ENCODE data around the gene MAP2K5. TPM values are rescaled to one million over a fixed set of nuclear protein-coding genes. Genes with fewer than 3 reads are reported as not detected.

The MAP2K5 gene
- total RNA-seq, 1 experiment from 2014 or later: 15.0 TPM

- Histone ChIP-seq H3K79me2 (ENCODE audit: insufficient read depth, low read length) (no peaks in the 10 kb centered on the region), H4K20me1 (ENCODE audit: control insufficient read depth, insufficient read depth, insufficient read length) (no peaks in the 10 kb centered on the region), H4K5ac (ENCODE audit: insufficient read length, low read depth, low read length) (no peak overlapping the region), H3K4me2 (ENCODE audit: insufficient read depth, insufficient read length, low read length) (no peak overlapping the region), H2AK5ac (ENCODE audit: insufficient read length, low read length) (no peak overlapping the region), H3K27me3 (ENCODE audit: insufficient read depth, low read length) (no peaks in the 10 kb centered on the region), H4K91ac (ENCODE audit: insufficient read length, low read depth, low read length) (no peak overlapping the region), H2BK20ac (ENCODE audit: low read depth, low read length, poor library complexity, severe bottlenecking) (no peak overlapping the region), H3K23me2 (ENCODE audit: insufficient read length, low read depth, low read length, poor library complexity, severe bottlenecking) (no peaks in the 10 kb centered on the region), H3K4me1 (ENCODE audit: insufficient read depth, low read length) (no peaks in the 10 kb centered on the region), H3T11ph (ENCODE audit: low read length) (no peak overlapping the region), H2BK15ac (ENCODE audit: low read depth, low read length) (no peak overlapping the region), H3K23ac (ENCODE audit: insufficient read length, low read depth, low read length) (no peak overlapping the region), H3K14ac (ENCODE audit: insufficient read depth, low read length) (no peak overlapping the region), H2BK12ac (ENCODE audit: insufficient read length, low read depth, low read length) (no peak overlapping the region), H3K9ac (ENCODE audit: extremely low read depth, insufficient read length, low read length) (no peak overlapping the region), H3K9me3 (ENCODE audit: control insufficient read depth, low read depth, low read length) (no peaks in the 10 kb centered on the region), H3K18ac (ENCODE audit: insufficient read length, low read depth, low read length) (no peak overlapping the region), H2BK5ac (ENCODE audit: insufficient read length, low read length) (no peak overlapping the region), H3K27ac (ENCODE audit: insufficient read length, low read depth, low read length) (no peak overlapping the region), H2AFZ (ENCODE audit: low read length) (no peak overlapping the region), H2BK120ac (ENCODE audit: low read depth, low read length, poor library complexity, severe bottlenecking) (no peak overlapping the region), H3K4ac (ENCODE audit: low read depth, low read length) (no peak overlapping the region), H4K8ac (replicated peaks; ENCODE audit: insufficient read length, low read depth, low read length) (no peak overlapping the region), H3K56ac (ENCODE audit: insufficient read length, low read depth, low read length) (no peak overlapping the region), H3K79me1 (ENCODE audit: insufficient read depth, low read depth, low read length, poor library complexity, severe bottlenecking) (no peaks in the 10 kb centered on the region)
- no peaks in the 10 kb centered on the region for H3K36me3 Mint-ChIP-seq (ENCODE audit: insufficient read depth in 1 of 3, low read depth in 3 of 3)
- H3K4me3 Mint-ChIP-seq: no peak overlapping the region
- no peak for DNase-seq
- H3K27ac Mint-ChIP-seq: peak overlapping the region in 1 of 3 experiments; percentile 70; a peak in 1 of 7 replicates
- H3K4me1 Mint-ChIP-seq: peaks cover 31 to 41% of the 10 kb centered on the region in 2 experiments
- no peaks in the 10 kb centered on the region for H3K9me3 Mint-ChIP-seq
- WGBS (ENCODE audit: extremely low coverage, insufficient read length, low lambda C conversion rate): no CpG with 5 or more reads among the region's 2 CpGs
- H3K27me3 Mint-ChIP-seq (ENCODE audit: low read depth): no peaks in the 10 kb centered on the region
- TF ChIP-seq CTCF (conservative IDR thresholded peaks at IDR 0.05): no peak
Measured at GRCh38 chr15:67731112-67731721, 188.7 kb downstream of the MAP2K5 start.
